HepG2 (cell line): ENCODE measurements around the gene CTDSPL2. TPM values are rescaled to one million over a fixed set of nuclear protein-coding genes. Genes with fewer than 3 reads are reported as not detected.

Experiments
- BORCS8-MEF2B ChIP-seq: sonication (generic); formaldehyde crosslinking; IDR thresholded peaks from 2 replicates; pipeline ENCODE4 v1.8.0; 2022; ENCODE audit warnings: mild to moderate bottlenecking, missing genetic modification reagents
- KMT2B ChIP-seq: IDR thresholded peaks from 2 replicates; pipeline ENCODE4 v1.6.1; 2016; ENCODE audit warnings: missing genetic modification reagents, missing compliant biosample characterization
- MED13 ChIP-seq: sonication (generic); formaldehyde crosslinking; IDR thresholded peaks from 2 replicates; pipeline ENCODE4 v1.5.0; 2020; ENCODE audit warnings: missing genetic modification reagents
- MTF2 ChIP-seq: sonication (generic); formaldehyde crosslinking; IDR thresholded peaks from 2 replicates; pipeline ENCODE4 v1.5.0; 2020; ENCODE audit warnings: missing genetic modification reagents, borderline replicate concordance
- RAD21 ChIP-seq: fragments of 450-650 bp; formaldehyde crosslinking; IDR thresholded peaks from 2 replicates; pipeline ENCODE4 v1.5.0; 2020; ENCODE audit warnings: mild to moderate bottlenecking
- SOX6 ChIP-seq, 2 experiments: fragments of 450-650 bp in 1 of 2; sonication (generic) in 1 of 2; formaldehyde crosslinking in 1 of 2; IDR thresholded peaks; 2 replicates each; pipeline versions ENCODE4 v1.4.0 to v1.6.1; 2017 to 2020; ENCODE audit warnings: antibody characterized with exemption in 1 of 2, mild to moderate bottlenecking in 1 of 2, missing genetic modification reagents in 1 of 2
- SRSF4 ChIP-seq: fragments of 200-400 bp; formaldehyde crosslinking; IDR thresholded peaks from one replicate; pipeline ENCODE4 v1.6.1; 2018; ENCODE audit warnings: mild to moderate bottlenecking, low read depth, low read length, moderate library complexity; ENCODE audit not compliant: poor library complexity, severe bottlenecking
- TEAD2 ChIP-seq: sonication (generic); formaldehyde crosslinking; IDR thresholded peaks from 2 replicates; pipeline ENCODE4 v1.9.0; 2021; ENCODE audit warnings: missing genetic modification reagents
- ZNF10 ChIP-seq: sonication (generic); formaldehyde crosslinking; IDR thresholded peaks from 2 replicates; pipeline ENCODE4 v1.4.0; 2020; ENCODE audit warnings: mild to moderate bottlenecking, low read depth, missing genetic modification reagents, borderline replicate concordance
- ZNF383 ChIP-seq: sonication (generic); formaldehyde crosslinking; IDR thresholded peaks from 2 replicates; pipeline ENCODE4 v1.4.0; 2020; ENCODE audit warnings: missing genetic modification reagents, mild to moderate bottlenecking, borderline replicate concordance
- ZNF558 ChIP-seq: sonication (generic); formaldehyde crosslinking; IDR thresholded peaks from 2 replicates; pipeline ENCODE4 v1.9.0; 2022; ENCODE audit warnings: mild to moderate bottlenecking, missing genetic modification reagents, borderline replicate concordance
- ZNF747 ChIP-seq: sonication (generic); formaldehyde crosslinking; IDR thresholded peaks from 2 replicates; pipeline ENCODE4 v1.8.1; 2023; ENCODE audit warnings: missing genetic modification reagents, mild to moderate bottlenecking, borderline replicate concordance
- ZNF784 ChIP-seq: sonication (generic); formaldehyde crosslinking; IDR thresholded peaks from 2 replicates; pipeline ENCODE4 v1.5.1; 2020; ENCODE audit warnings: missing genetic modification reagents, mild to moderate bottlenecking, borderline replicate concordance
- polyA plus RNA-seq, 8 experiments: library from polyadenylated mRNA; depleted of rRNA in 3 of 8; stranded (reverse) in 7 of 8; unstranded in 1 of 8; fragments of >200 nt; fragmentation: Illumina TruSeq in 4 of 8; extraction: Trizol in 4 of 8; gene quantifications; 2 replicates each; pipeline versions ENCODE4 v1.2.1 to v1.2.3, GENCODE V29; 2011 to 2016; ENCODE audit warnings: low read depth in 4 of 8, missing spikeins in 1 of 8, mixed read lengths in 1 of 8; ENCODE audit not compliant: insufficient read depth in 1 of 8
- total RNA-seq, 5 experiments: library from RNA; depleted of rRNA; stranded (reverse); fragments of >200 nt; fragmentation: Illumina TruSeq; extraction: Trizol; gene quantifications; 2 replicates each; pipeline ENCODE4 v1.2.3, GENCODE V29; 2016; ENCODE audit warnings: low read depth in 1 of 5
- TF ChIP-seq, protein P1 (sequence below): sonication (generic); formaldehyde crosslinking; IDR thresholded peaks from 2 replicates; pipeline ENCODE4 v1.8.1; 2023; ENCODE audit warnings: mild to moderate bottlenecking, inconsistent platforms, moderate library complexity, missing genetic modification reagents, borderline replicate concordance
- TF ChIP-seq, protein P2 (sequence below): sonication (generic); formaldehyde crosslinking; IDR thresholded peaks from 2 replicates; pipeline ENCODE4 v1.4.0; 2020; ENCODE audit warnings: mild to moderate bottlenecking, missing genetic modification reagents
- TF ChIP-seq, protein P3 (sequence below): sonication (generic); formaldehyde crosslinking; IDR thresholded peaks from 2 replicates; pipeline ENCODE4 v1.4.0; 2020; ENCODE audit warnings: missing genetic modification reagents
- TF ChIP-seq, protein P4 (sequence below): IDR thresholded peaks from 2 replicates; pipeline ENCODE4 v1.6.1; 2016; ENCODE audit warnings: missing biosample characterization, missing genetic modification reagents, low read depth

The CTDSPL2 gene
- total and polyA plus RNA-seq, 2 of the 13 experiments (the other 11 are each of a cell fraction or from before 2014, with no cell fraction given): 37.4 to 56.2 TPM

DNA sequence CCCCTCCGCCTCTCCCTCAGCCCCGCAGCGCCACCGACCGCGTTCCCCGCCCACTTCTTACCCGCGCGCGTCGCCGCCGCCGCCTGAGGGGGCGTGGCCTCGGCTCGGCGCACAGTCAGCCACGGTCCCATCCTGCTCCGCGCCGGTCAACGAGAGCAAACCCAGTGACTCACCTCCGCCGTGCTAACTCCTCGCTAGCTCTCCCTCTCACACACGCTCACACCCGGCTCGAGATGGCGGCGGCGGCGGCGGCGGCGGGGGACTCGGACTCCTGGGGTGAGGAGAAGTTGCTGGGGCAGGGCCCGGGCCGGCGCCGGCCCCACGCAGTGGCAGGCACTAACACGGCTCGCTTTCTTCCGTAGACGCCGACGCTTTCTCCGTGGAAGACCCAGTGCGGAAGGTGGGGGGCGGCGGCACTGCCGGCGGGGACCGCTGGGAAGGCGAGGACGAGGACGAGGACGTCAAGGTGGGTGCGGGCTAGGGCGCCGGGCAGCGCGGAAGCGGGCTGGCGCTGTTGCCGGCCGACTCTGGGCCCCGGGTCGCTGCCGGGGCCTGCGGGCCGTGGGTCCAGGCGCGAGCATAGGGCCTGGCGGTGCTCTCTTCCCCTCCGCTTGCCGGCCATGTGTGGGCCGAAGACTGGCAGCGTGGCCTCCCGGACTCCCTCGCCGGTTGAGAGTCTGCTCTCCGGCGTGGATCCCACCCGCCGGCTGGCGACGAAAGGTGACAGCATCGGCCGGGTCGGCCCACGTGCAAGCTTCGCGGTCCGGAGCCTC, 109.7 kb downstream of the CTDSPL2 start, which contains the start of gene EIF3J (continued):
- TF ChIP-seq, protein P1, sequence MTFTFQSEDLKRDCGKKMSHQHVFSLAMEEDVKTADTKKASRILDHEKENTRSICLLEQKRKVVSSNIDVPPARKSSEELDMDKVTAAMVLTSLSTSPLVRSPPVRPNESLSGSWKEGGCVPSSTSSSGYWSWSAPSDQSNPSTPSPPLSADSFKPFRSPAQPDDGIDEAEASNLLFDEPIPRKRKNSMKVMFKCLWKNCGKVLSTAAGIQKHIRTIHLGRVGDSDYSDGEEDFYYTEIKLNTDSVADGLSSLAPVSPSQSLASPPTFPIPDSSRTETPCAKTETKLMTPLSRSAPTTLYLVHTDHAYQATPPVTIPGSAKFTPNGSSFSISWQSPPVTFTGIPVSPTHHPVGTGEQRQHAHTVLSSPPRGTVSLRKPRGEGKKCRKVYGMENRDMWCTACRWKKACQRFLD (CRISPR knock-in tag): peak; percentile 87; the same call in 1 of the 2 replicates
- TF ChIP-seq RAD21 (CRISPR knock-in tag): no peak; the same call in 1 of the 2 replicates
- TF ChIP-seq SRSF4: no peak
- TF ChIP-seq ZNF10 (CRISPR knock-in tag): no peak
- TF ChIP-seq SOX6 (IDR thresholded peaks at IDR 0.05): no peak
- 0 out of 2 replicates have a peak, but pooled peaks have one; percentile 10 for TF ChIP-seq SOX6 (CRISPR knock-in tag; IDR thresholded peaks at IDR 0.05)
- peak; percentile 81 for TF ChIP-seq KMT2B (CRISPR knock-in tag)
- TF ChIP-seq ZNF383 (CRISPR knock-in tag): no peak
- TF ChIP-seq, protein P2, sequence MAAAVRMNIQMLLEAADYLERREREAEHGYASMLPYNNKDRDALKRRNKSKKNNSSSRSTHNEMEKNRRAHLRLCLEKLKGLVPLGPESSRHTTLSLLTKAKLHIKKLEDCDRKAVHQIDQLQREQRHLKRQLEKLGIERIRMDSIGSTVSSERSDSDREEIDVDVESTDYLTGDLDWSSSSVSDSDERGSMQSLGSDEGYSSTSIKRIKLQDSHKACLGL: peak; percentile 68; the same call in 1 of the 2 replicates
- TF ChIP-seq, protein P3, sequence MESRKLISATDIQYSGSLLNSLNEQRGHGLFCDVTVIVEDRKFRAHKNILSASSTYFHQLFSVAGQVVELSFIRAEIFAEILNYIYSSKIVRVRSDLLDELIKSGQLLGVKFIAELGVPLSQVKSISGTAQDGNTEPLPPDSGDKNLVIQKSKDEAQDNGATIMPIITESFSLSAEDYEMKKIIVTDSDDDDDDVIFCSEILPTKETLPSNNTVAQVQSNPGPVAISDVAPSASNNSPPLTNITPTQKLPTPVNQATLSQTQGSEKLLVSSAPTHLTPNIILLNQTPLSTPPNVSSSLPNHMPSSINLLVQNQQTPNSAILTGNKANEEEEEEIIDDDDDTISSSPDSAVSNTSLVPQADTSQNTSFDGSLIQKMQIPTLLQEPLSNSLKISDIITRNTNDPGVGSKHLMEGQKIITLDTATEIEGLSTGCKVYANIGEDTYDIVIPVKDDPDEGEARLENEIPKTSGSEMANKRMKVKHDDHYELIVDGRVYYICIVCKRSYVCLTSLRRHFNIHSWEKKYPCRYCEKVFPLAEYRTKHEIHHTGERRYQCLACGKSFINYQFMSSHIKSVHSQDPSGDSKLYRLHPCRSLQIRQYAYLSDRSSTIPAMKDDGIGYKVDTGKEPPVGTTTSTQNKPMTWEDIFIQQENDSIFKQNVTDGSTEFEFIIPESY (CRISPR knock-in tag): no peak
- no peak for TF ChIP-seq MTF2 (CRISPR knock-in tag)
- peak; percentile 92; the same call in 1 of the 2 replicates for TF ChIP-seq ZNF747 (CRISPR knock-in tag)
- peak; percentile 17 for TF ChIP-seq BORCS8-MEF2B (CRISPR knock-in tag)
- TF ChIP-seq MED13 (CRISPR knock-in tag): 0 out of 2 replicates have a peak, but pooled peaks have one; percentile 23
- TF ChIP-seq, protein P4, sequence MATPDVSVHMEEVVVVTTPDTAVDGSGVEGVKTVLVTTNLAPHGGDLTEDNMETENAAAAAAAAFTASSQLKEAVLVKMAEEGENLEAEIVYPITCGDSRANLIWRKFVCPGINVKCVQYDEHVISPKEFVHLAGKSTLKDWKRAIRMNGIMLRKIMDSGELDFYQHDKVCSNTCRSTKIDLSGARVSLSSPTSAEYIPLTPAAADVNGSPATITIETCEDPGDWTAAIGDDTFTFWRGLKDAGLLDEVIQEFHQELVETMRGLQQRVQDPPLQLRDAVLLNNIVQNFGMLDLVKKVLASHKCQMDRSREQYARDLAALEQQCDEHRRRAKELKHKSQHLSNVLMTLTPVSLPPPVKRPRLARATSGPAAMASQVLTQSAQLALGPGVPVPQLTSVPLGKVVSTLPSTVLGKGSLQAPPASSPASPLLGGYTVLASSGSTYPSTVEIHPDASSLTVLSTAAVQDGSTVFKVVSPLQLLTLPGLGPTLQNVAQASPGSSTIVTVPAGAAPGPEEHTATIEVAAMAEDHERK (CRISPR knock-in tag): peak; percentile 30; the same call in 1 of the 2 replicates
- TF ChIP-seq ZNF784 (CRISPR knock-in tag): no peak
- no peak for TF ChIP-seq TEAD2 (CRISPR knock-in tag)
- no peak; the same call in 1 of the 2 replicates for TF ChIP-seq ZNF558 (CRISPR knock-in tag)
